ENCODE results near the gene HOXD10. TPM values are rescaled to one million over a fixed set of nuclear protein-coding genes. Genes with fewer than 3 reads are reported as not detected.

Gene HOXD10
- total and polyA plus RNA-seq, 2 of the 13 experiments (the other 11 are each of a cell fraction or from before 2014, with no cell fraction given), result not detected

DNA sequence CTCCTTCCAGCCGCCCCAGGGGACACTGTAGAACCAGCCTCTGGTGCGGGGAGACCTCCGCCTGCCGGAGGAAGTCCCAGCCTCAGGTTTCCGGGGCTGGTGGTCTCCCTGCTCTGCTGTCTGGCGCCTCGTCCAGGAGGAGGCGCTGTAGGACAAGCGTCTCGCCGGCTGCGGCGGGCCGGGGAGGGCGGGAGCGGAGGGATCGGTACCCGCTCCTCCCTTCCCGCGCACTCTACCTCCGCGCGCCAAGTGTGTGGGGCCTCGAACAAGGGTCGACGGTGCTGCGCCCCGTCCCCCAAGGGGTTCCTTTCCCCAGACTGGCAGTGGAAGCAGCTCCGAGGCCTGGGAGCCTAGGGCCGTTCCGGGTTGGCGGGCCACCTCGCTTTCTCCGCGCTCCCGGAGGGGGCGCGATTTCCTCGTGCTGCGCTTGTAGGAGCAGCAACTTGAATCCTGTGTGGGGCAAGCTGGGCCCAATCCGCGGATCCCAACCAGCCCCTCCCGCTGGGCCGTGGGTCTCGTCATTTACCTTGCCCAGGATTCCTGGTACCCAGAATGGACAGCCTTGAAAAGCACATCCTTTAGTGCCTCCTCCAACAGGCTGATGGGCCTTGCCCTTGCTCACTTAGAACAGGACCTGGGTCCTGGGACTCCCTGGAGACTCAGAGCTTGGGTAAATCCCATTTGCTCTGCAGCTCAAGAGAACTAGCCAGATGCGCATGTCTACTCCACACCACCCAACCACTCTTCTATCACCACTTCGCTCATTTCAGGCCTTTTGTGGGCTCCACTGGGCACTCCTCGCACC is 24.1 kb downstream of the HOXD10 start (continued):
- TF ChIP-seq SOX13 (IDR thresholded peaks at IDR 0.05), result no peak
- TF ChIP-seq SOX13 (CRISPR knock-in tag; conservative IDR thresholded peaks at IDR 0.05 in 1 of 2, IDR thresholded peaks at IDR 0.05 in 1 of 2), result peak in 1 of 2 experiments; percentile 35; a peak in 1 of 4 replicates
- TF ChIP-seq SP140L (CRISPR knock-in tag; IDR thresholded peaks at IDR 0.05; ENCODE audit: borderline replicate concordance), result no peak
- TF ChIP-seq TBL1XR1 (IDR thresholded peaks at IDR 0.05; ENCODE audit: borderline replicate concordance, low read length, partially characterized antibody), result no peak
- TF ChIP-seq CHCHD3 (CRISPR knock-in tag; IDR thresholded peaks at IDR 0.05), result no peak
- no peak for TF ChIP-seq RFX5 (IDR thresholded peaks at IDR 0.05; ENCODE audit: low read depth, low read length)
- TF ChIP-seq, protein P1, sequence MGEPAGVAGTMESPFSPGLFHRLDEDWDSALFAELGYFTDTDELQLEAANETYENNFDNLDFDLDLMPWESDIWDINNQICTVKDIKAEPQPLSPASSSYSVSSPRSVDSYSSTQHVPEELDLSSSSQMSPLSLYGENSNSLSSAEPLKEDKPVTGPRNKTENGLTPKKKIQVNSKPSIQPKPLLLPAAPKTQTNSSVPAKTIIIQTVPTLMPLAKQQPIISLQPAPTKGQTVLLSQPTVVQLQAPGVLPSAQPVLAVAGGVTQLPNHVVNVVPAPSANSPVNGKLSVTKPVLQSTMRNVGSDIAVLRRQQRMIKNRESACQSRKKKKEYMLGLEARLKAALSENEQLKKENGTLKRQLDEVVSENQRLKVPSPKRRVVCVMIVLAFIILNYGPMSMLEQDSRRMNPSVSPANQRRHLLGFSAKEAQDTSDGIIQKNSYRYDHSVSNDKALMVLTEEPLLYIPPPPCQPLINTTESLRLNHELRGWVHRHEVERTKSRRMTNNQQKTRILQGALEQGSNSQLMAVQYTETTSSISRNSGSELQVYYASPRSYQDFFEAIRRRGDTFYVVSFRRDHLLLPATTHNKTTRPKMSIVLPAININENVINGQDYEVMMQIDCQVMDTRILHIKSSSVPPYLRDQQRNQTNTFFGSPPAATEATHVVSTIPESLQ (CRISPR knock-in tag; conservative IDR thresholded peaks at IDR 0.05), result no peak
- no peak for TF ChIP-seq NFE2L2 (IDR thresholded peaks at IDR 0.05; ENCODE audit: low read length)
- TF ChIP-seq, protein P2, sequence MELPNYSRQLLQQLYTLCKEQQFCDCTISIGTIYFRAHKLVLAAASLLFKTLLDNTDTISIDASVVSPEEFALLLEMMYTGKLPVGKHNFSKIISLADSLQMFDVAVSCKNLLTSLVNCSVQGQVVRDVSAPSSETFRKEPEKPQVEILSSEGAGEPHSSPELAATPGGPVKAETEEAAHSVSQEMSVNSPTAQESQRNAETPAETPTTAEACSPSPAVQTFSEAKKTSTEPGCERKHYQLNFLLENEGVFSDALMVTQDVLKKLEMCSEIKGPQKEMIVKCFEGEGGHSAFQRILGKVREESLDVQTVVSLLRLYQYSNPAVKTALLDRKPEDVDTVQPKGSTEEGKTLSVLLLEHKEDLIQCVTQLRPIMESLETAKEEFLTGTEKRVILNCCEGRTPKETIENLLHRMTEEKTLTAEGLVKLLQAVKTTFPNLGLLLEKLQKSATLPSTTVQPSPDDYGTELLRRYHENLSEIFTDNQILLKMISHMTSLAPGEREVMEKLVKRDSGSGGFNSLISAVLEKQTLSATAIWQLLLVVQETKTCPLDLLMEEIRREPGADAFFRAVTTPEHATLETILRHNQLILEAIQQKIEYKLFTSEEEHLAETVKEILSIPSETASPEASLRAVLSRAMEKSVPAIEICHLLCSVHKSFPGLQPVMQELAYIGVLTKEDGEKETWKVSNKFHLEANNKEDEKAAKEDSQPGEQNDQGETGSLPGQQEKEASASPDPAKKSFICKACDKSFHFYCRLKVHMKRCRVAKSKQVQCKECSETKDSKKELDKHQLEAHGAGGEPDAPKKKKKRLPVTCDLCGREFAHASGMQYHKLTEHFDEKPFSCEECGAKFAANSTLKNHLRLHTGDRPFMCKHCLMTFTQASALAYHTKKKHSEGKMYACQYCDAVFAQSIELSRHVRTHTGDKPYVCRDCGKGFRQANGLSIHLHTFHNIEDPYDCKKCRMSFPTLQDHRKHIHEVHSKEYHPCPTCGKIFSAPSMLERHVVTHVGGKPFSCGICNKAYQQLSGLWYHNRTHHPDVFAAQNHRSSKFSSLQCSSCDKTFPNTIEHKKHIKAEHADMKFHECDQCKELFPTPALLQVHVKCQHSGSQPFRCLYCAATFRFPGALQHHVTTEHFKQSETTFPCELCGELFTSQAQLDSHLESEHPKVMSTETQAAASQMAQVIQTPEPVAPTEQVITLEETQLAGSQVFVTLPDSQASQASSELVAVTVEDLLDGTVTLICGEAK (IDR thresholded peaks at IDR 0.05), result no peak
- TF ChIP-seq, protein P2 (CRISPR knock-in tag; IDR thresholded peaks at IDR 0.05), result peak; percentile 70
- no peak for TF ChIP-seq RFX1 (IDR thresholded peaks at IDR 0.05)
- no peak for TF ChIP-seq MAFF (IDR thresholded peaks at IDR 0.05; ENCODE audit: low read depth, low read length)
- TF ChIP-seq, protein P3, sequence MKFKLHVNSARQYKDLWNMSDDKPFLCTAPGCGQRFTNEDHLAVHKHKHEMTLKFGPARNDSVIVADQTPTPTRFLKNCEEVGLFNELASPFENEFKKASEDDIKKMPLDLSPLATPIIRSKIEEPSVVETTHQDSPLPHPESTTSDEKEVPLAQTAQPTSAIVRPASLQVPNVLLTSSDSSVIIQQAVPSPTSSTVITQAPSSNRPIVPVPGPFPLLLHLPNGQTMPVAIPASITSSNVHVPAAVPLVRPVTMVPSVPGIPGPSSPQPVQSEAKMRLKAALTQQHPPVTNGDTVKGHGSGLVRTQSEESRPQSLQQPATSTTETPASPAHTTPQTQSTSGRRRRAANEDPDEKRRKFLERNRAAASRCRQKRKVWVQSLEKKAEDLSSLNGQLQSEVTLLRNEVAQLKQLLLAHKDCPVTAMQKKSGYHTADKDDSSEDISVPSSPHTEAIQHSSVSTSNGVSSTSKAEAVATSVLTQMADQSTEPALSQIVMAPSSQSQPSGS (CRISPR knock-in tag; IDR thresholded peaks at IDR 0.05), result 0 out of 2 replicates have a peak, but pooled peaks have one; percentile 47
- no peak for TF ChIP-seq ZNF160 (CRISPR knock-in tag; IDR thresholded peaks at IDR 0.05)
- no peak for TF ChIP-seq POLR2G (IDR thresholded peaks at IDR 0.05; ENCODE audit: low read depth, low read length)
- peak; percentile 63 for TF ChIP-seq ELF3 (CRISPR knock-in tag; IDR thresholded peaks at IDR 0.05)

Measured in HepG2 (cell line).